KMS-11 (cell line): ENCODE results near the gene MBNL1.

Experiments used
- H2AFZ ChIP-seq: fragments of 200-600 bp; sonication (generic); 2 replicates; pipeline ENCODE4 v1.6.1; 2016; ENCODE audit warnings: antibody characterized with exemption, mixed run types, low read depth
- H3K27ac ChIP-seq: fragments of 200-600 bp; sonication (generic); 2 replicates; pipeline ENCODE4 v1.6.1; 2016; ENCODE audit warnings: mild to moderate bottlenecking, mixed run types
- H3K27me3 ChIP-seq: fragments of 200-600 bp; sonication (generic); 2 replicates; pipeline ENCODE4 v1.6.1; 2017; ENCODE audit warnings: mild to moderate bottlenecking, low read depth, mixed run types, moderate library complexity; ENCODE audit not compliant: insufficient read depth
- H3K36me3 ChIP-seq: fragments of 200-600 bp; sonication (generic); 2 replicates; pipeline ENCODE4 v1.6.1; 2017; ENCODE audit warnings: mild to moderate bottlenecking, mixed run types; ENCODE audit not compliant: insufficient read depth
- H3K4me1 ChIP-seq: fragments of 200-600 bp; sonication (generic); 2 replicates; pipeline ENCODE4 v1.6.1; 2016; ENCODE audit warnings: mild to moderate bottlenecking, low read depth, mixed run types; ENCODE audit not compliant: poor library complexity, severe bottlenecking
- H3K4me2 ChIP-seq: fragments of 200-600 bp; sonication (generic); 2 replicates; pipeline ENCODE4 v1.7.0; 2016; ENCODE audit warnings: mild to moderate bottlenecking, mixed run types
- H3K4me3 ChIP-seq: fragments of 200-600 bp; sonication (generic); IDR thresholded peaks from 2 replicates; pipeline ENCODE4 v1.6.1; 2017; ENCODE audit warnings: low read depth, low read length, mixed read lengths; ENCODE audit not compliant: insufficient read depth
- H3K79me2 ChIP-seq: fragments of 200-600 bp; sonication (generic); 2 replicates; pipeline ENCODE4 v1.6.1; 2016; ENCODE audit warnings: low read depth, mixed run types; ENCODE audit not compliant: insufficient read depth
- H3K9ac ChIP-seq: fragments of 200-600 bp; sonication (generic); 2 replicates; pipeline ENCODE4 v1.6.1; 2016; ENCODE audit warnings: mild to moderate bottlenecking, mixed run types
- H4K20me1 ChIP-seq: fragments of 200-600 bp; sonication (generic); 2 replicates; pipeline ENCODE4 v1.6.1; 2016; ENCODE audit warnings: mild to moderate bottlenecking, mixed run types; ENCODE audit not compliant: insufficient read depth
- CTCF ChIP-seq: fragments of 200-600 bp; sonication (generic); conservative IDR thresholded peaks from 2 replicates; pipeline ENCODE4 v1.6.1; 2017; ENCODE audit warnings: low read depth, mild to moderate bottlenecking, antibody characterized with exemption, low read length, moderate library complexity, mixed read lengths

Gene MBNL1

GRCh38 chr3:152384412-152384811 is 115.7 kb downstream of the MBNL1 start:
- H3K36me3 ChIP-seq = no peaks in the 10 kb centered on the region
- H3K9ac ChIP-seq = no peak overlapping the region
- H3K27me3 ChIP-seq = no peaks in the 10 kb centered on the region
- TF ChIP-seq CTCF = no peak
- no peak overlapping the region for H3K27ac ChIP-seq
- no peak overlapping the region for H3K4me3 ChIP-seq
- peaks cover 100% of the 10 kb centered on the region for H3K79me2 ChIP-seq
- H2AFZ ChIP-seq = no peak overlapping the region
- H3K4me1 ChIP-seq = peaks cover 91% of the 10 kb centered on the region
- no peak overlapping the region; the same call in 1 of the 2 replicates for H3K4me2 ChIP-seq
- H4K20me1 ChIP-seq = peaks cover 99% of the 10 kb centered on the region

GRCh38 chr3:152385761-152386160 is 117.0 kb downstream of the MBNL1 start:
- no peaks in the 10 kb centered on the region for H3K27me3 ChIP-seq
- H3K4me1 ChIP-seq = peaks cover 84% of the 10 kb centered on the region
- no peak for TF ChIP-seq CTCF
- H3K79me2 ChIP-seq = peaks cover 100% of the 10 kb centered on the region
- no peak overlapping the region for H2AFZ ChIP-seq
- no peak overlapping the region for H3K27ac ChIP-seq
- no peak overlapping the region for H3K9ac ChIP-seq
- H3K36me3 ChIP-seq = no peaks in the 10 kb centered on the region
- peaks cover 99% of the 10 kb centered on the region for H4K20me1 ChIP-seq
- H3K4me3 ChIP-seq = no peak overlapping the region
- no peak overlapping the region for H3K4me2 ChIP-seq

- H3K36me3 ChIP-seq = no peaks in the 10 kb centered on the region
- H4K20me1 ChIP-seq = peaks cover 99% of the 10 kb centered on the region
- peak overlapping the region; percentile 5; the same call in 1 of the 2 replicates for H3K27ac ChIP-seq
- H3K4me3 ChIP-seq = no peak overlapping the region
- peaks cover 81% of the 10 kb centered on the region for H3K4me1 ChIP-seq
- no peak overlapping the region for H2AFZ ChIP-seq
- H3K9ac ChIP-seq = no peak overlapping the region
- H3K4me2 ChIP-seq = no peak overlapping the region; the same call in 1 of the 2 replicates
- no peaks in the 10 kb centered on the region for H3K27me3 ChIP-seq
- H3K79me2 ChIP-seq = peaks cover 100% of the 10 kb centered on the region
- TF ChIP-seq CTCF = no peak
These were observed 117.5 kb downstream of the MBNL1 start for GRCh38 chr3:152386208-152386607.

GRCh38 chr3:152388631-152389030 is 119.9 kb downstream of the MBNL1 start:
- Histone ChIP-seq H3K4me3 (no peak overlapping the region), H3K27ac (no peak overlapping the region), H3K4me1 (peaks cover 74% of the 10 kb centered on the region), H4K20me1 (peaks cover 99% of the 10 kb centered on the region), H3K79me2 (peaks cover 100% of the 10 kb centered on the region), H3K9ac (no peak overlapping the region), H2AFZ (no peak overlapping the region), H3K4me2 (no peak overlapping the region), H3K36me3 (no peaks in the 10 kb centered on the region), H3K27me3 (no peaks in the 10 kb centered on the region)
- no peak for TF ChIP-seq CTCF
